ENCODE data around the gene DDX10.
A peak's percentile ranks its signal among the peaks of the same experiment; 100 is the strongest.

Gene DDX10

GRCh38 chr11:108662700-108663099 is 2.2 kb upstream of the DDX10 start:
- no peak for FAIRE-seq

- FAIRE-seq: no peak
These were observed 1.6 kb upstream of the DDX10 start for GRCh38 chr11:108663154-108663877.

DNA sequence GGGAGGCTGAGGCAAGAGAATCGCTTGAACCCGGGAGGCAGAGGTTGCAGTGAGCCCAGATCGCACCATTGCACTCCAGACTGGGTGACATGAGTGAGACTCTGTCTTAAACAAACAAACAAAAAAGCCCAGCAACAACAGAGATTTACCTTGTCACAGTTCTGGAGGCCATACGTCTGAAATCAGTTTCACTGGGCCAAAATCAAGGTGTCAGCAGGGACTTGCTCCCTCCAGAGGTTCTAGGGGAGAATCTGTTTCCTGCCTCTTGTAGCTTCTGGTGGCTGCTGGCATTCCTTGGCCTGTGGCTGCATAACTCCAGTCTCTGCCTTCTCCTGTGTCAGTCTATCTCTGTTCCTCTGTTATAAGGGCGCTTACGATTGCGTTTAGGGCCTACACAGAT is 1.5 kb downstream of the DDX10 start:
- FAIRE-seq: no peak

DNA sequence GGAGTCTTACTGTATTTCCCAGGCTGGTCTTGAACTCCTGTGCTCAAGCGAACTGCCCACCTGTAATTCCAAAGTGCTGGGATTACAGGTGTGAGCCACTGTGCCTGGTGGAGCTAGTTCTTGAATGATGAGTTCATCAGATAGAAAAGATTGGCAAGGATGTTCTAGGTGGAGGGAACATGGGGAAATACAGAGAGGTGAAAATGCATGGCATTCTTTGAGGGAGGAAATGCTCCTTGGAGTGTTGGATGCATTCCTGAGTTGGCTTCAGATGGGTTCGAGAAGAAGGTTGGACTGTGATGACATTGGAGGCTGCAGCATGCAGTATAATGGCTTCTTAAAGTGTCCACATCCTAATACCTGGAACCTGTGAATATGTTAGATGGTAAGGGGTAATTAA is 4.4 kb downstream of the DDX10 start:
- no peak for FAIRE-seq

DNA sequence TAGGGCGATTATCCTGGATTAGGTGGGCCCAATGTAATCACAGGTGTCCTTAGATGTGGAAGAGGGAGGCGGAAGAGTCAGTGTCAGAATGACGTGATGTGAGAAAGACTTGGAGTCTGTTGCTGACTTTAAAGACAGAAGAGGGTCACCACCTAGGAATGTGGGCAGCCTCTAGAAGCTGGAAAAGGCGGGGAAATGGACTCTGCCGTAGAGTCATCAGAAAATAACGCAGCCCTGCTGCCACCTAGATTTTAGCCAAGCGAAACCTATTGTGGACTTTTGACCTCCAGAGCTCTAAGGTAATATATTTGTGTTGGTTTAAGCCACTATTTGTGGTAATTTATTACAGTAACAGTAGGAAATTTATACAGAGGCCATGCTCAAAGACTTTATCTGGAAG is 4.8 kb downstream of the DDX10 start:
- no peak for FAIRE-seq

DNA sequence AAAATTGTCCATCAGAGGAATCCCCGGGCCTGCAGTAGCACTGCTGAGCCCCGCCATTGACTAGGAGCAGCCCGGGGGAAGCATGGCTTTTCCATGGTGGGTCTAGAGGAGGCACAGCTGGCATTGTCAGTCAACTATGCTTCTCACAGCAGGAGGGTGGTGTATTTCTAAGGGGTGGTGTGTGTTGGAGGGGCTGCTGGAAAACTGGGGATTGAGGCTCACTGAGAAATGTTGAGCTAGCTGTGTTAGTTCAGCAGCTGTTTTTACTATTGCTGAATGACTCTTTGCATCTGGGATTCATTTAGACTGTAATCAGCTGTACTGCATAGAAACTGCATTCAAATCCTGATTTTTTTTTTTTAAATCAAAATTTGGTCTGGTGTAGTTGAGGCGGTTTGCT is 5.6 kb downstream of the DDX10 start:
- FAIRE-seq: no peak

DNA sequence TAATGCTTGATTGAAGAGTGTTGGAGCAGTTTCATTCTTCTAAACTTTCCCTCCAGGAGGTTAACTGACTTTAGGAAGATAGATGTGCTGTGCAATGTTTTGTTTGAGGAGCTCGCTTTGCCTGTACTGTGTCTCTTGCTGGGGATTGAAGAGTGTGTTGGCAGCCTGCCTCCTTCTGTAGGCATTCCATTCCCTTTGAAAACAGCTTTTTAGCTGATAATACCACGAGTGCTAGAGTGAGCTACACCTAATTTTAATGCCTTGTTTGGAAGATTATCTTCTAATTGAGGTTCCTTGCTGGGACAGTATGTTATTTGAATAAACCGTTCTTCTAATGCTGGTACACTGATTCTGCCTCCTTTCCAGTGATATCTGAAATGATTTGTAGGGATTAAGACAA is 7.2 kb downstream of the DDX10 start:
- FAIRE-seq: no peak

DNA sequence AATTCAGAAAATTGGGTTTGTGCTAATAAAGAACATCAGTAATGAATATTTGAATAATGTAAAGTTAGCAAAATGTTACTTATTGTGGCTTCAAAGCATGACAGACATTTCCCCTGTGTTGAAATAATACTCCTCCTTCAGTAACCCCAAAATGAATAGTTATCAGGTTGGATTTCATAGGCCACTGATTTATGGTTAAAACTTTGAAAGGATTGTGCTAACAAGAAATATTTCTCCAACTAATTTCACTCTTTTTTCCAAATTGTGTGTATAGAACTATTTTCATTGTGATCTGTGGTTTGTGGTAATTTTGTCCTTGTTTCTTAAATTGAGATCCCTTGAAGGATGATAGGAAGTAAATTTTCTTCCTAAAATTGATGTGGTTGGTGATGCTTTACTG is 7.9 kb downstream of the DDX10 start:
- no peak for FAIRE-seq

DNA sequence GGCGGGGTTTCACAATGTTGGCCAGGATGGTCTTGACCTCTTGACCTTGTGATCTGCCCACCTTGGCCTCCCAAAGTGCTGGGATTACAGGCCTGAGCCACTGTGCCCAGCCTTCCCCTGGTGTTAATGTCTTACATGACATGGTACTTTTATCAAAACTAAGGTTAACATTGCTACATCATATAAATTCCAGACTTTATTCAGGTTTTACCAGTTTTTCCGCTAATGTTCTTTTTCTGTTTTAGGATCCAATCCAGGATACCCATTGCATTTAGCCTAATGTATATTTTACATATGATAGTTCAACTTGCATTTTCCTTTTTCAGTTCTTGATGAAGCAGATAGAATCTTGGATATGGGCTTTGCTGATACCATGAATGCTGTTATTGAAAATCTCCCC is 14.2 kb downstream of the DDX10 start:
- no peak for FAIRE-seq

DNA sequence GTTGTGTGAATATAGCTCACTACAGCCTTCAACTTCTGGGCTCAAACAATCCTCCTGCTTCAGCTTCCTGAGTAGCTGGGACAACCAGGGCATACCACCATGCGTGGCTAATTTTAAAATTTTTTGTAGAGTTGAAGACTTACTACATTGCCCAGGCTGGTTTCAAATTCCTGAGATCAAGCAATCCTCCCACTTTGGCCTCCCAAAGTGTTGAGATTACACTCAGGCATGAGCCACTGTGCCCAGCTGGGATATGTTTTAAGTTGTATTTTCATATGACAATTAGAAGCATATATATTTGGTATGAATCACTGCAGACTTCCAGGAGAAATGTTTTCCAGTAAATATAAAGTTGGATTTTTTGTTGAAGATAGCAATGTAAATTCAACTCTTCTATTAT is 15.4 kb downstream of the DDX10 start:
- FAIRE-seq: no peak

DNA sequence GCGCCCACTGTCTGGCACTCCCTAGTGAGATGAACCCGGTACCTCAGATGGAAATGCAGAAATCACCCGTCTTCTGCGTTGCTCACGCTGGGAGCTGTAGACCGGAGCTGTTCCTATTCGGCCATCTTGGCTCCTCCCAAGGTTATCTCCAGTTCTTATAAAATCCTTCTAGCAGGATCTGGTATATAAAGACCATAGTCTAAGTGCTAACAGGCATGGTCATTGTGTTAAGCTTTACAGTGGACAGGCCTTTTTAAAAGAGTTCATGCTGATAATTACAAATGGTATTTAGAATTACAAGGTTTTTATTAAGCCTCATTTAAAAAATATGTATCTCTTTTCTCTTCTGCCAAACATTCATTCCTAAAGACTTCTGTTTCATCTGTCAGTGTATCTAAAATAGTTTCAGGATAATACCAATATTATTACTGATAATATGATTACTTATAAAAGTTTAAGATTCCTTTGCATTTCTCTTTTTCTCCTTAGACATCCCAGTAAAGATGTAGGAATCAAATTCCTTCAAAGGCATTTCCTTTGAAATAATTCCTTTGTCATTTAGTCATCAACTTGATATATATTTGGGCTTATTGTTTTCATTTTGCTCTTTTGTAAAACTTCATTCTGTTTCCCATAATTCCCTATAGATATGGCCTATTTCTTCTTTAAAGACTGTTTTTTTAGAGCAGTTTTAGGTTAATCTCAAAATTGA is 20.7 kb downstream of the DDX10 start:
- FAIRE-seq: no peak

- no peak for FAIRE-seq
These were observed 29.0 kb downstream of the DDX10 start for GRCh38 chr11:108693852-108694251.

- no peak for FAIRE-seq
These were observed 30.0 kb downstream of the DDX10 start for GRCh38 chr11:108694846-108695245.

- peak; percentile 86 for FAIRE-seq
These were observed 33.1 kb downstream of the DDX10 start for GRCh38 chr11:108697872-108698473.

DNA sequence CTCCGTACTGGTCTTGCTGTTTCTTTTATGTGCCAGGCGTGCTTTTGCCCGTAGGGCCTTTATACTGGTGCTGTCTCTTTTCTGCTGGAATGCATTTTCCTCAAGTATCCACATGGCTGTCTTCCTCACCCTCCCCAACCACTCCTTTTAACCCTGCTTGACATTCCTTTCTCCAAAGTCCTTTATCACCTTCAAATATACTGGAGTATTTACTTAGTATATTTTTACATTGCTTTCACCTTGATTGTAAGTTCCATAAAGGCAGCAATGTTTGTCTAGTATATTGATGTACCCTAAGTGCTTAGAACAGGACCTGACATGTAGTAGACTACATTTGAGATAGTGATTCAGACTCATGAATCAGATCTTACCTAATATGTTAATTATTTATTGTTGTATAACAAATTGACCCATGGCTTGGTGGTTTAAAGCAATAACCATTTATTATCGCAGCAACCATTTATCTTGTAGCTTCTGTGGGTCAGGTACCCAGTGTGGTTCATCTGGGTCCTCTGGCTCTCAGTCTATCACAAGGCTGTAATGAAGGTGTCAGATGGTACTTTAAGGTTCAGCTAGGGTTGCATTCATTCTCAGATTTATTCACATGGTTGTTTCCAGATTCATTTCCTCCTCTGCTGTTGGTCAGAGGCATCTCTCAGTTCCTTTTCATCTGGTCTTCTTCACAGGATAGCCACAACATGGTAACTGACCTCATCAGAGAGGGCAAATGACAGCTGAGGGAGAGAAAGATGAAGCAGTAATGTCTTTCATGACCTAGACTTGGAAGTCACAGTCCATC is 34.2 kb downstream of the DDX10 start:
- FAIRE-seq: no peak

DNA sequence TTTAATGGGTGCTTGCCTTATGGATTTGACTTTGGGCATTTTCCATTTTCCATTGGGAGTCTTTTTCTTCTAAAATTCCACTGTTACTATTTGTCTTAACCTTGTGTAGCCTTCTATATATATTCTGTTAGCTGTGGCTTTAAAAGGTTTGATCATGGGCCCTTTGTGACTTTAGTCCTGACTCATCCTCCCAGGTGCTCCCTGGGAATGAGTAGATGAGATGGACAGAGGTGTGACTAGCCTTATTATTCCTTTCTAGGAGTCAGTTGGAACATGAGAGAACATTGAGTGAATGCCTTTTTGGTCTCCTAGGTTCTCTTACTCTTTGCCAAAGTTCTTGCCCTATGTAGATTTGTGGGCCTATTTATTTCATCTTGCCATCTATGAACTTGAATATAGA is 39.0 kb downstream of the DDX10 start:
- no peak for FAIRE-seq

GRCh38 chr11:108705061-108705460 is 40.2 kb downstream of the DDX10 start:
- no peak for FAIRE-seq

DNA sequence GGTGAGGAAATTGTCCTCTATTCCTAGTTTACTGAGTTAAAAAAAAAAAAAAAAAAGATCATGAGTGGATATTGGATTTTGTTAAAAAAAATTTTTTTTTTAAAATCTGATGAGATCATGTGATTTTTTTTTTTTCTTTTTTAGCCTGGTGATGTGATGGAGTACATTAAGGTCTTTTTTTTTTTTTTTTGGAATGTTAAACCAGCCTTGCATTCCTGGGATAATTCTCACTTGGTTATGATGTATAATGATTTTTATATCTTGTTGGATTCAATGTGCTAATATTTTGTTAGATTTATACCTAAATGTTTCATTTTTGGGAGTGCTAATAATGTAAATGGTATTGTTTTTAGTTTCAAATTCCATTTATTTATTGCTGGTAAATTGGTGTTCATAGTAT is 43.3 kb downstream of the DDX10 start:
- peak; percentile 57 for FAIRE-seq

- FAIRE-seq: no peak
These were observed 44.9 kb downstream of the DDX10 start for GRCh38 chr11:108709741-108710140.

DNA sequence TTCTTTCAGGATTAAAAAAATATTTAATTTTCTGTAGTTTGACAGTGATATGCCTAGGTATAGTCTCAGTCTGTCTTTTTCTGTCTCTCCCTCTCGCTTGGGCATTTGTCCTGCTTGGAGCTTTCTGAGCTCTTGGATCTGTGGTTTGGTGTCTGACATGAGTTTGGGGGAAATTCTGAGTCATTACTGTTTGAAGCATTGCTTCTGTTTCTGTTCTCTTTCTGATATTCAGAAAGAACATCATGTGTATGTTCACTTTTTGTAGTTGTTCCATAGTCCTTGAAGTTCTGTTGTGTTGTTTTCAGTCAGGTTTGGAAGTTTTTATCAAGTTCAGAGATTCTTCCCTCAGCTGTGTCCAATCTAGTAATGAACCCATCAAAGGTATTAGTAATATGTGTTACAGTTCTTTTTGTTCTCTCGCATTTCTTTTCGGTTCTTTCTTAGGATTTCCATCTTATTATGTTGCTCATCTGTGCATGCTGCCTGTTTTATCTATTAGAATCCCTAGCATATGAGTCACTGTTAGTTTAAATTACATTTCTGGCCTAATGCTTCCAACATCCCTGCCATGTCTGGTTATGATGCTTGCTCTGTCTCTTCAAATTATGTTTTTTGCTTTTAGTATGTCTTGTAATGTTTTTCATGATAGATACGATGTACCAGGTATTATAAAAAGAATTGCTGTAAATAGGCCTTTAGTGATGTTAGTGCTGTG is 48.4 kb downstream of the DDX10 start:
- no peak for FAIRE-seq

DNA sequence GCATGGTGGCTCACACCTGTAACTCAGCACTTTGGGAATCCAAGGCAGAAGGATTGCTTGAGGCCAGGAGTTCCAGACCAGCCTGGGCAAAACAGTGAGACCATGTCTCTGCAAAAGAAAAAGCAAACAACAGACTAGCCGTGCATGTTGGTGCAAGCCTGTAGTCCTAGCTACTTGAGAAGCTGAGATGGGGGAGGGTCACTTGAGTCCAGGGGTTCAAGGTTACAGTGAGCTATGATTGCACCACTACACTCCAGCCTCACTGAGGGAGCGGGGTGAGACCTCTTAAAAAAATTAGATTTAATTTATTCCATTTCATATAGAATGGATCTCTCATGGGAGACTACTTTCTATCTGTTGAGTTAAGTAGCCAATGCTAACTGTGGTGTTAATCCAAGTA is 50.4 kb downstream of the DDX10 start:
- no peak for FAIRE-seq

- FAIRE-seq: no peak
These were observed 53.6 kb downstream of the DDX10 start for GRCh38 chr11:108718466-108718865.

Measured in endometrium (tissue), 2 donors.